Measurements from ENCODE around the gene ZFAND3.

ZFAND3 gene

DNA sequence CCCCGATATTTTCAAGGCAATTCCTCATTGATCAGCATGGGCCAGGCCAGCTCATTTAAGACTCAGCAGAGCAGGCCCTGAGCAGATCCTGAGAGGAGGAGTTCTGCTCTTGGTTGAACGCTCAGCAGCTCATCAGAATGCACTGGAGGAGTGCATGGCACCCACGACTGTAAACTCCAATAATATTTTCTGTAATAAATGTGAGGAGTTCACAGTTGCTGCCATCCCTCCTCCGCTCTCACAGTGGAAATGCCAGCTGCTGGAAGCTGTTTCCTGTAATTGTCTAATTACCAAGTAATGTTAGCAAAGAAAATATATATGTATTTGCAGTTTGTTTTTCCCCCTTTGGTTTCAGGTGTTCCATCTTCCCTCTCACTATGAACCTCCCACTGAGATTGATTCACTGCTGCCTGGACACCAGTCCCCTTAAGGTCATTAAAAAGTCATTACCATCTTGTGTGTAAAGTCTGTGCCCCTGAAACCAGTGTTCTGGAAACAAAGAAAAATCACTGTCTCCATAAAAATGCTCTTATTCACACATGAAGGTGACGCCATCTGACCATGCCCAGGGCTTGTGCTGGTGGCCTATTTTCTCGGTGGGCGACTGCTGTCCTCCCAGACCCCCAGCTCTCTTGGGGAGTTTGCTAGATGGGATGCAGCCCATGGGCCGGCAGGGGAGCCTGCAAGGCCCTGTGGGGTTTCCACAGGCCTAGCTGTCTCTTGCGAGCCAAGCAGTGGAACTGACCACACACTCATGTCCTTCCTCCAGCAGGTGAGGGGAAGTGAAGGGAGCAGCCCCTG, 374.2 kb downstream of the ZFAND3 start:
- no peak for DNase-seq

DNA sequence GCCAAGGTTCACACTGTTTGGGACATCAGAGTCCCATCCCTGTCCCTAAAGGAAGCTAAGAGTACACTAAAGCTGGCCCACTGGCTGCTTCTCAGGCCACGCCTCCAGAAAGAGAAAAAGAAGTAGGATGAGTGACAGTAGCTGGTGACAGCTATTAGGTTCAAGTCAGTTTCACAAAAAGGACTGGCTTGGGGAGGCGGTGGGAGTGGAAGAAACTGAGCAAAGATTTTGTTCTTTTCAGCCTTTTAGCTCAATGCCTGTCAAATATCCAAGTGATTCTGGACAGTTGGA, 374.7 kb downstream of the ZFAND3 start:
- no peak for DNase-seq

- DNase-seq = no peak
These were observed 375.1 kb downstream of the ZFAND3 start for GRCh38 chr6:38194589-38194988.

DNA sequence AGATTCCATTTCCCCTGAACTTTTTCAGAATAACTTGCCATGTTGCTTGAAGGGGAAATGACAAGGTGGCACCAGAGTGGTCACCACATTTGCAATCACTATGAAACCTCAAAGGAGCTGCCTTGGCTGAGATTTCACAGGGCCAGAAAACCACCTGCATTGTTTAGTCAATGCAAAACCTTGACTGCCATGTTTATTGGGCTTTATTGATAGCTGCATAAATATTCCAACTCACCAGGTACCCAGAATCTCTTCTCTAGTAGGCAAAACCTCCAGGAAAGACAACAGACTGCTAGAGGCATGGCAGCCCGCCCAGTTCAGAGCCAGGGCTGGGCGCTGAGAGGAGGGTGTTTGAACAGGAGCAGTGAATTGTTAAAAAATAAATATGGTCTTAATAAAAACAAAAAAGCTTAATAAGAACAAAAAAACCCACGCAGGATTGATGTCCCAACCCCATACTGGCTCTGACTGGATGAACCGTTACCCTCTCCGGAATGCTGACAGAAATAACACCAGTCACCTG, 375.6 kb downstream of the ZFAND3 start:
- DNase-seq = no peak

DNA sequence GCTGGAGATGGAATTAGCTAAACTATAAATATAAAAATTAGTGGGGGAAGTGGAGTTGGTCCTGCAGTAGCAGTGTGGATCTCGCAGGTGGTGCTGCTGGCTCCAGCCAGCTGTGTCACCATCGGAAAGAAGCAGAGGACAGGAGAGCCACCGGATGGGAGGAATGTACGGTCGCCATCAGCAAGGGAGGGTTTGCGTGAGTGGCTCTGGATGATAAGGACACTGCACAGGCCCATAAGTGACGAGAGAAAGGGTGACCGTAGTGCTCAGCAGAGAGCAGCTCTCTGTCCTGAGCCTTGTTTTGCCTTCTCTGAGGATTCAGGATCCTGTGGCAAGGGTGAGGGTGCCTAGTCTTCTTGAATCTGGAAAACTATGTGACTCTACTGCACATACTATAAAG, 378.7 kb downstream of the ZFAND3 start:
- DNase-seq = no peak
